Upper lobe of right lung (tissue), 1 donor: Measurements from ENCODE around the gene CRACDL. TPM values are rescaled to one million over a fixed set of nuclear protein-coding genes. Genes with fewer than 3 reads are reported as not detected.

ENCODE experiments used
- ATAC-seq: fragments of 200-7000 bp; cut with Tn5 transposase; one replicate; pipeline ENCODE4 v1.9.1; 2020; ENCODE audit warnings: mild to moderate bottlenecking, moderate library complexity
- DNase-seq: peaks from one replicate; pipeline ENCODE4 v3.0.0-alpha.2; 2020
- H3K27ac ChIP-seq: fragments of 200-600 bp; one replicate; pipeline ENCODE4 v1.8.0; 2022
- H3K27me3 ChIP-seq: fragments of 200-600 bp; one replicate; pipeline ENCODE4 v1.8.0; 2022; ENCODE audit warnings: mild to moderate bottlenecking
- H3K36me3 ChIP-seq: fragments of 200-600 bp; one replicate; pipeline ENCODE4 v1.8.0; 2022
- H3K4me1 ChIP-seq: fragments of 200-600 bp; one replicate; pipeline ENCODE4 v1.8.0; 2022
- H3K4me3 ChIP-seq: fragments of 200-600 bp; one replicate; pipeline ENCODE4 v1.8.0; 2022; ENCODE audit warnings: mild to moderate bottlenecking
- H3K9me3 ChIP-seq: fragments of 200-600 bp; one replicate; pipeline ENCODE4 v1.8.0; 2022
- CTCF ChIP-seq: fragments of 200-600 bp; IDR thresholded peaks from one replicate; pipeline ENCODE4 v1.8.0; 2022; ENCODE audit warnings: antibody characterized with exemption
- intact Hi-C: fragments of 100-400 bp; cut with DNase I; formaldehyde crosslinking; loops from one replicate; pipeline ENCODE4 v1.11.0; 2022
- total RNA-seq: library from RNA; stranded (reverse); fragmentation: NEBNext Ultra II Directional; extraction: Animal tissue kit (Norgen Biotek cat#: 25700); gene quantifications from one replicate; pipeline ENCODE4 v1.2.1, GENCODE V29; 2021
- donor health status: DM: no; HTN: yes; CAD: no; lungs with severe emphysema.

CRACDL gene
- total RNA-seq, 1 donor from 2014 or later: 33.3 TPM

GRCh38 chr2:98924038-98924830 lies 11.8 kb downstream of the CRACDL start:
- Histone ChIP-seq H3K27ac (no peak overlapping the region), H3K4me1 (no peaks in the 10 kb centered on the region), H3K9me3 (no peaks in the 10 kb centered on the region), H3K36me3 (no peaks in the 10 kb centered on the region), H3K27me3 (no peaks in the 10 kb centered on the region), H3K4me3 (no peak overlapping the region)
- no peak for ATAC-seq
- peak; percentile 22 for DNase-seq
- TF ChIP-seq CTCF: no peak
- intact Hi-C loops: no loop called here

GRCh38 chr2:98923244-98923940 lies 12.6 kb downstream of the CRACDL start:
- intact Hi-C loops: no loop called here
- ATAC-seq: no peak

GRCh38 chr2:98921062-98921461 lies 15.0 kb downstream of the CRACDL start:
- ATAC-seq: no peak
- DNase-seq: peak; percentile 40
- Histone ChIP-seq H3K36me3 (no peaks in the 10 kb centered on the region), H3K27me3 (no peaks in the 10 kb centered on the region), H3K27ac (no peak overlapping the region), H3K4me3 (no peak overlapping the region), H3K9me3 (no peaks in the 10 kb centered on the region), H3K4me1 (no peaks in the 10 kb centered on the region)
- no peak for TF ChIP-seq CTCF
- intact Hi-C loops: no loop called here

More at GRCh38 chr2:98923244-98923940, 12.6 kb downstream of the CRACDL start:
- Histone ChIP-seq H3K4me1 (no peaks in the 10 kb centered on the region), H3K27ac (no peak overlapping the region), H3K27me3 (no peaks in the 10 kb centered on the region), H3K36me3 (no peaks in the 10 kb centered on the region), H3K9me3 (no peaks in the 10 kb centered on the region), H3K4me3 (no peak overlapping the region)
- DNase-seq: no peak
- no peak for TF ChIP-seq CTCF

GRCh38 chr2:98917031-98917471 lies 19.0 kb downstream of the CRACDL start:
- intact Hi-C loops: no loop called here
- H3K27ac ChIP-seq: no peak overlapping the region
- H3K27me3 ChIP-seq: no peaks in the 10 kb centered on the region
- TF ChIP-seq CTCF: no peak
- H3K9me3 ChIP-seq: no peaks in the 10 kb centered on the region
- ATAC-seq (no peak), DNase-seq (no peak)
- H3K36me3 ChIP-seq: no peaks in the 10 kb centered on the region
- no peak overlapping the region for H3K4me3 ChIP-seq
- H3K4me1 ChIP-seq: peaks cover 10% of the 10 kb centered on the region

- H3K36me3 ChIP-seq: no peaks in the 10 kb centered on the region
- DNase-seq: peak; percentile 21
- H3K9me3 ChIP-seq: no peaks in the 10 kb centered on the region
- no peak overlapping the region for H3K27ac ChIP-seq
- no peak for ATAC-seq
- H3K4me3 ChIP-seq: no peak overlapping the region
- TF ChIP-seq CTCF: no peak
- intact Hi-C loops: no loop called here
- H3K27me3 ChIP-seq: no peaks in the 10 kb centered on the region
- H3K4me1 ChIP-seq: peaks cover 17% of the 10 kb centered on the region
Observed at GRCh38 chr2:98915751-98916358, 20.2 kb downstream of the CRACDL start.
